GM12878 (cell line): Measurements from ENCODE around the gene GJB6. TPM values are rescaled to one million over a fixed set of nuclear protein-coding genes. Genes with fewer than 3 reads are reported as not detected.

Experiments
- ATAC-seq: fragments of 200-7000 bp; cut with Tn5 transposase; 3 replicates; pipeline ENCODE4 v1.9.1; 2020; ENCODE audit warnings: mild to moderate bottlenecking, moderate library complexity
- BruUV-seq: library from RNA; stranded (reverse); fragments of 400-500 nt; replicated peaks from 2 replicates; lab custom pipeline; 2021; lab: Mats Ljungman, UMichigan
- CTCF ChIA-PET: fragments of 300-600 bp; sonication (Branson Sonifier 250); formaldehyde crosslinking; extraction: SDS; loops from one replicate; lab custom pipeline; 2021; ENCODE audit warnings: inconsistent platforms; lab: Yijun Ruan, JAX
- POLR2A ChIA-PET: fragments of 350-600 bp; formaldehyde crosslinking; extraction: SDS; loops from one replicate; lab custom pipeline; 2021; ENCODE audit warnings: inconsistent platforms; lab: Charles Lee
- RAD21 ChIA-PET: fragments of 300-600 bp; sonication (Branson Sonifier 250); formaldehyde crosslinking; loops from one replicate; lab custom pipeline; 2023; ENCODE audit warnings: antibody characterized with exemption; ENCODE audit not compliant: unreplicated experiment; lab: Charles Lee
- SMC1A ChIA-PET: fragments of 300-600 bp; sonication (Branson Sonifier 250); formaldehyde crosslinking; loops from one replicate; lab custom pipeline; 2023; ENCODE audit not compliant: unreplicated experiment, uncharacterized antibody; lab: Charles Lee
- DNase-seq: peaks from one replicate; pipeline ENCODE4 v3.0.0-alpha.2; 2011; ENCODE audit warnings: low read depth, low spot score
- FAIRE-seq: peaks from 3 replicates; lab custom pipeline; 2011; peaks lifted over from hg19 to GRCh38; lab: Jason Lieb, UNC
- H2AFZ ChIP-seq: 2 replicates; pipeline ENCODE4 v1.6.0; 2011; ENCODE audit warnings: low read depth, low read length, control low read depth; ENCODE audit not compliant: control insufficient read depth
- H3K27ac ChIP-seq: 2 replicates; pipeline ENCODE4 v1.5.1; 2011; ENCODE audit warnings: control low read depth; ENCODE audit not compliant: control insufficient read depth, insufficient read depth
- H3K27me3 ChIP-seq, 2 experiments: replicated peaks in 1 of 2; 2 replicates each; pipeline versions ENCODE4 v1.6.0 to v1.6.1; 2011; ENCODE audit warnings: low read length in 1 of 2; ENCODE audit not compliant: control insufficient read depth in 2 of 2, insufficient read depth in 2 of 2
- H3K36me3 ChIP-seq, 2 experiments: 2 replicates each; pipeline ENCODE4 v1.5.1; 2011; ENCODE audit warnings: low read length in 1 of 2; ENCODE audit not compliant: control insufficient read depth in 2 of 2, insufficient read depth in 2 of 2
- H3K4me1 ChIP-seq: 2 replicates; pipeline ENCODE4 v1.6.1; 2011; ENCODE audit warnings: mild to moderate bottlenecking, low read length, moderate library complexity, mixed read lengths; ENCODE audit not compliant: control insufficient read depth, insufficient read depth
- H3K4me2 ChIP-seq: 2 replicates; pipeline ENCODE4 v1.6.0; 2011; ENCODE audit warnings: control low read depth; ENCODE audit not compliant: control insufficient read depth, insufficient read depth
- H3K4me3 ChIP-seq: fragments of 200-600 bp; sonication (generic); 2 replicates; pipeline ENCODE4 v1.5.1; 2016
- H3K79me2 ChIP-seq: 2 replicates; pipeline ENCODE4 v1.6.0; 2011; ENCODE audit warnings: low read length; ENCODE audit not compliant: control insufficient read depth, insufficient read depth
- H3K9ac ChIP-seq: 2 replicates; pipeline ENCODE4 v1.8.0; 2011; ENCODE audit warnings: low read length, control low read depth, mixed read lengths; ENCODE audit not compliant: control insufficient read depth, insufficient read depth
- H3K9me3 ChIP-seq: replicated peaks from 3 replicates; pipeline ENCODE4 v1.5.1; 2011; ENCODE audit warnings: mild to moderate bottlenecking, low read length; ENCODE audit not compliant: control insufficient read depth, insufficient read depth
- H4K20me1 ChIP-seq: 2 replicates; pipeline ENCODE4 v1.6.0; 2011; ENCODE audit not compliant: control insufficient read depth, insufficient read depth
- BHLHE40 ChIP-seq, 2 experiments: fragments of 450-650 bp in 1 of 2; IDR thresholded peaks; 2 replicates each; pipeline ENCODE4 v1.6.1; 2011 to 2017; ENCODE audit warnings: low read depth in 2 of 2, borderline replicate concordance in 1 of 2, improper control_type of control experiment in 1 of 2, low read length in 1 of 2, mild to moderate bottlenecking in 1 of 2
- BMI1 ChIP-seq: fragments of 450-650 bp; IDR thresholded peaks from 2 replicates; pipeline ENCODE4 v1.6.1; 2016; ENCODE audit warnings: mild to moderate bottlenecking, moderate library complexity, borderline replicate concordance
- CBX5 ChIP-seq: sonication (generic); IDR thresholded peaks from 2 replicates; pipeline ENCODE4 v1.6.1; 2016; ENCODE audit warnings: low read depth, moderate library complexity, mild to moderate bottlenecking, inconsistent platforms
- FOS ChIP-seq: IDR thresholded peaks from 3 replicates; pipeline ENCODE4 v1.6.1; 2011; ENCODE audit warnings: borderline replicate concordance; ENCODE audit not compliant: insufficient read length; ENCODE audit errors: extremely low read depth
- HDGF ChIP-seq: fragments of 450-650 bp; IDR thresholded peaks from 2 replicates; pipeline ENCODE4 v1.6.1; 2016; ENCODE audit warnings: antibody characterized with exemption
- MEF2B ChIP-seq: fragments of 450-650 bp; IDR thresholded peaks from 2 replicates; pipeline ENCODE4 v1.6.1; 2018; ENCODE audit warnings: mild to moderate bottlenecking, moderate library complexity; ENCODE audit not compliant: partially characterized antibody, poor library complexity, severe bottlenecking
- NR2C2 ChIP-seq: IDR thresholded peaks from 2 replicates; pipeline ENCODE4 v1.6.1; 2011; ENCODE audit warnings: borderline replicate concordance, low read depth; ENCODE audit not compliant: control insufficient read depth, insufficient read length
- RCOR1 ChIP-seq: conservative IDR thresholded peaks from 2 replicates; pipeline ENCODE4 v1.6.1; 2012; ENCODE audit warnings: low read depth, low read length, improper control_type of control experiment
- RFX5 ChIP-seq: IDR thresholded peaks from 2 replicates; pipeline ENCODE4 v1.6.1; 2011; ENCODE audit warnings: low read depth, low read length, improper control_type of control experiment
- SPI1 ChIP-seq: IDR thresholded peaks from 2 replicates; pipeline ENCODE4 v1.6.1; 2011; ENCODE audit warnings: low read depth, mild to moderate bottlenecking, low read length, moderate library complexity, borderline replicate concordance; ENCODE audit not compliant: insufficient read depth
- TCF3 ChIP-seq: IDR thresholded peaks from 2 replicates; pipeline ENCODE4 v1.6.1; 2012; ENCODE audit warnings: low read depth, mild to moderate bottlenecking, low read length, borderline replicate concordance; ENCODE audit not compliant: insufficient read depth
- YBX1 ChIP-seq: fragments of 450-650 bp; IDR thresholded peaks from 2 replicates; pipeline ENCODE4 v1.6.1; 2016; ENCODE audit warnings: antibody characterized with exemption
- ZNF24 ChIP-seq: fragments of 450-650 bp; IDR thresholded peaks from 2 replicates; pipeline ENCODE4 v1.6.1; 2017; ENCODE audit warnings: antibody characterized with exemption, mild to moderate bottlenecking
- ZNF274 ChIP-seq: IDR thresholded peaks from one replicate; pipeline ENCODE4 v1.8.0; 2011; ENCODE audit not compliant: insufficient read length, insufficient read depth
- ZNF622 ChIP-seq: fragments of 450-650 bp; IDR thresholded peaks from 2 replicates; pipeline ENCODE4 v1.6.1; 2017; ENCODE audit warnings: mild to moderate bottlenecking, inconsistent platforms
- WGBS: methylation state at CpG from one replicate; pipeline ENCODE4 v1.1.6; 2016; ENCODE audit warnings: low lambda C conversion rate; ENCODE audit not compliant: insufficient replicate concordance, insufficient coverage; ENCODE audit errors: missing lambda C conversion rate; 5-methylcytosine and 5-hydroxymethylcytosine counted together
- in situ Hi-C: fragments of 300-500 bp; cut with MboI; formaldehyde crosslinking; loops from 9 replicates; pipeline ENCODE4 v1.14.3; 2018; ENCODE audit warnings: mixed read lengths
- intact Hi-C: fragments of 100-400 bp; cut with micrococcal nuclease; formaldehyde crosslinking; loops from one replicate; pipeline ENCODE4 v1.14.2; 2022; ENCODE audit not compliant: unreplicated experiment
- polyA plus RNA-seq, 11 experiments: library from polyadenylated mRNA; depleted of rRNA in 4 of 11; unstranded in 6 of 11; stranded (reverse) in 5 of 11; fragments of >200 nt; fragmentation: Nextera tagmentation in 4 of 11; fragmentation: Illumina TruSeq in 1 of 11; extraction: Ambion mirVana in 4 of 11; extraction: Trizol in 1 of 11; gene quantifications; 1 replicate in 1 of 11; 2 replicates in 10 of 11; pipeline versions ENCODE4 v1.2.1 to v1.2.3, GENCODE V29; 2011 to 2016; ENCODE audit warnings: inconsistent platforms in 2 of 11, missing spikeins in 2 of 11, low read depth in 1 of 11
- total RNA-seq, 4 experiments: library from RNA; depleted of rRNA in 3 of 4; stranded (reverse); fragments of >200 nt in 3 of 4; fragmentation: Illumina TruSeq in 1 of 4; extraction: Trizol in 1 of 4; gene quantifications; 2 replicates each; pipeline versions ENCODE4 v1.2.1 to v1.2.3, GENCODE V29; 2013 to 2021
- TF ChIP-seq, protein P1 (sequence below): IDR thresholded peaks from 2 replicates; pipeline ENCODE4 v1.6.1; 2011; ENCODE audit warnings: borderline replicate concordance, low read depth, mild to moderate bottlenecking, moderate library complexity, mixed read lengths, low read length; ENCODE audit not compliant: insufficient read depth; ENCODE audit errors: extremely low read length

Gene GJB6
- total and polyA plus RNA-seq, 10 of the 15 experiments (the other 5 are each of a cell fraction or from before 2014, with no cell fraction given) = 0.03 TPM; not detected in 9

DNA sequence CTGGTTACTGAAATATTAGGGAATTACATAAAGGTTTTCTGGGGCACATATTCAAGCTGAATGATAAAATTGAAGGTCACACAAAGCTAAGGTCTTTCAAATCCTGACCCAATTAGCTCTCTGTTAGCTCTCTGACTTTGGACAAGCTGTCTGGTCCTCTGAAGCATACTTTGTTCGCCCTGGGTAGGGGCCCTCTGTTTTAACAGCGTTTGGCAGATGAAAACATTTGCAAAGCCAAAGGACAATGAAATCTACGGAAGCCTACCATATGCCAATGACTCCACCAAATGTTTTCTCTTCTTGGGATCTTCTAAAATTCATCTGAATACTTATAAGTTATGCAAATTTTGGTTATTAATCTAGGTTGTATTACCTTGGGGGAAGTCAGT lies 56.7 kb downstream of the GJB6 start:
- ChIA-PET SMC1A (no interaction called here), CTCF (interaction anchor here (1.0 to 1.3 kb wide), 2 partner anchors 10 to 312 kb away, joined by 3 read pairs; no protein-coding TSS in a partner anchor), POLR2A (no interaction called here), RAD21 (no interaction called here)
- Histone ChIP-seq H3K27me3 (no peaks in the 10 kb centered on the region), H3K9me3 (no peaks in the 10 kb centered on the region), H4K20me1 (no peaks in the 10 kb centered on the region), H2AFZ (no peak overlapping the region; the same call in 1 of the 2 replicates), H3K36me3 (no peaks in the 10 kb centered on the region), H3K9ac (no peak overlapping the region), H3K4me2 (peak overlapping the region; percentile 58), H3K79me2 (no peaks in the 10 kb centered on the region), H3K27ac (no peak overlapping the region), H3K4me3 (no peak overlapping the region), H3K4me1 (peaks cover 8% of the 10 kb centered on the region)
- intact Hi-C loops = no loop called here
- in situ Hi-C loops = loop anchor here (25.0 kb wide), 1 partner anchor 662 kb away; no protein-coding TSS in a partner anchor
- DNase-seq = no peak
- WGBS = 96% methylated on average over 3 of the region's 3 CpGs
- TF ChIP-seq BMI1 (no peak), ZNF24 (no peak), ZNF622 (no peak), CBX5 (no peak), RCOR1 (no peak), TCF3 (no peak), NR2C2 (no peak), RFX5 (no peak), SPI1 (no peak), FOS (no peak), ZNF274 (no peak), HDGF (no peak), BHLHE40 (IDR thresholded peaks at IDR 0.05; ENCODE audit: borderline replicate concordance in 1 of 2, low read depth in 2 of 2, low read length in 1 of 2) (no peak), YBX1 (no peak), MEF2B (no peak)
- TF ChIP-seq, protein P1, sequence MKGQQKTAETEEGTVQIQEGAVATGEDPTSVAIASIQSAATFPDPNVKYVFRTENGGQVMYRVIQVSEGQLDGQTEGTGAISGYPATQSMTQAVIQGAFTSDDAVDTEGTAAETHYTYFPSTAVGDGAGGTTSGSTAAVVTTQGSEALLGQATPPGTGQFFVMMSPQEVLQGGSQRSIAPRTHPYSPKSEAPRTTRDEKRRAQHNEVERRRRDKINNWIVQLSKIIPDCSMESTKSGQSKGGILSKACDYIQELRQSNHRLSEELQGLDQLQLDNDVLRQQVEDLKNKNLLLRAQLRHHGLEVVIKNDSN = no peak
- BruUV-seq = no TSS peak
- FAIRE-seq = no peak
- ATAC-seq = no peak
